GM12801 (cell line): ENCODE data around the gene WWC1.

Experiments used
- TF ChIP-seq, protein P1 (sequence below): IDR thresholded peaks from one replicate; pipeline ENCODE4 v1.5.1; 2011; ENCODE audit warnings: control low read depth; ENCODE audit not compliant: insufficient read length; ENCODE audit errors: extremely low read depth

Gene WWC1

DNA sequence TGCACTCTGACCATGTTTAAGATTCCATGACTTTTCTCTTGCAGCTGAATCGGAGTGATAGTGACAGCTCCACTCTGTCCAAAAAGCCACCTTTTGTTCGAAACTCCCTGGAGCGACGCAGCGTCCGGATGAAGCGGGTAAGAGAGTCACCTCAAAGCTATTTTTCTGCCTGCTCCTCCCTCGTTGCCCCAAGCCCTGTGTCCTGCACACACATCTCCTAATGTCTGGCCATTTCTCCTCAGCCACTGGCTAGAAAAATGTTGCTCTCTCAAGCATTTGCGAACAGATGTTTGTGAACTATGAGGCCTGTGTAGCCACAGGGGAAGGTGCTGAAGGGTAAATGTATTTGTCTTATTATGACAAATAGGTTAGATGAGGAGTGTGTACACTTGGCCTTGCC lies 169.2 kb downstream of the WWC1 start:
- TF ChIP-seq, protein P1, sequence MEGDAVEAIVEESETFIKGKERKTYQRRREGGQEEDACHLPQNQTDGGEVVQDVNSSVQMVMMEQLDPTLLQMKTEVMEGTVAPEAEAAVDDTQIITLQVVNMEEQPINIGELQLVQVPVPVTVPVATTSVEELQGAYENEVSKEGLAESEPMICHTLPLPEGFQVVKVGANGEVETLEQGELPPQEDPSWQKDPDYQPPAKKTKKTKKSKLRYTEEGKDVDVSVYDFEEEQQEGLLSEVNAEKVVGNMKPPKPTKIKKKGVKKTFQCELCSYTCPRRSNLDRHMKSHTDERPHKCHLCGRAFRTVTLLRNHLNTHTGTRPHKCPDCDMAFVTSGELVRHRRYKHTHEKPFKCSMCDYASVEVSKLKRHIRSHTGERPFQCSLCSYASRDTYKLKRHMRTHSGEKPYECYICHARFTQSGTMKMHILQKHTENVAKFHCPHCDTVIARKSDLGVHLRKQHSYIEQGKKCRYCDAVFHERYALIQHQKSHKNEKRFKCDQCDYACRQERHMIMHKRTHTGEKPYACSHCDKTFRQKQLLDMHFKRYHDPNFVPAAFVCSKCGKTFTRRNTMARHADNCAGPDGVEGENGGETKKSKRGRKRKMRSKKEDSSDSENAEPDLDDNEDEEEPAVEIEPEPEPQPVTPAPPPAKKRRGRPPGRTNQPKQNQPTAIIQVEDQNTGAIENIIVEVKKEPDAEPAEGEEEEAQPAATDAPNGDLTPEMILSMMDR, result no peak

DNA sequence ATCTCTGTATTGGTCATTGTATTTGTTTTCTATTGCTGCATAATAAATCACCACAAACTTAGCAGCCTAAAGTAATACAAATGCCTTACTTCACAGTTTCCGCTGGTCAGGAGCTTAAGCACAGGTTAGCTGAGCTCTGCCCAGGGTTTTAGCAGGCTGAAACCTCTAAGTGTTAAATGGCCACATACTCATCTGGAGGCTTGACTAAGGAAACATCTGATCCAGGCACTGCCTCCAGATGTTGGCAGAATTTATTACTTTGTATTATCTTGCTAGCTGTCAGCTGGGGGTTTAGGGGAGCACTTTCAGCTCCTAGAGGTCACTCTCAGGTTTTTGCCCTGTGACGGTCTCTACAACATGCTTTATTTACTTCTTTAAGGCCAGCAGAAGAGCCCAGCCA lies 171.6 kb downstream of the WWC1 start:
- TF ChIP-seq, protein P1, result no peak

DNA sequence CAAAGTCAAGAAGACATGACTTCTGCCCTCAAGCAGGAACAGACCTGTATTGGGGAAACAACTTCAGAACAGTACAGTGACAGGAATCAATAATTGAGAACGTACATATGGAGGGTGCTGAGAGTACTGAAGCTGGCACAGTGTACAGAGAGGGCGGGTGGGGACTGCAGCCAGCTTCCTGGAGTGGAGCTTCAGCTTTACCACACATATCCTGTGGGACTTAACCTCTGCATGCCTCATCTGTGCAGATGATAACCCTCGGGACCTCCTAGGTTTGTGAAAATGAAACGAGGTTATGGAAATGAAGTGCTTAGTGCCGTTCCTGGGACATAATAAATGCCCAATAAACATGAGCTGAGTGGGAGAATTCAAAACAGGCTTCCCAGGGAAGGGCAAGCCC lies 172.8 kb downstream of the WWC1 start:
- TF ChIP-seq, protein P1, result no peak

DNA sequence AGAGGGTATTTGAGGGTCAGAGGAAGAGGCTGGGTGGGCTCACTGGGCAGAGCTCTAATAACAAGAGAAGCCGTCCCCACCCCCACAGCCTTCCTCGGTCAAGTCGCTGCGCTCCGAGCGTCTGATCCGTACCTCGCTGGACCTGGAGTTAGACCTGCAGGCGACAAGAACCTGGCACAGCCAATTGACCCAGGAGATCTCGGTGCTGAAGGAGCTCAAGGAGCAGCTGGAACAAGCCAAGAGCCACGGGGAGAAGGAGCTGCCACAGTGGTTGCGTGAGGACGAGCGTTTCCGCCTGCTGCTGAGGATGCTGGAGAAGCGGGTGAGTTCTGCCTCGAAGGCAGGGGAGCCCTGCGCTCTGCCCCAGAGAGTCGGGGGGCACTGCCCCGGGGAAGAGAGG lies 173.2 kb downstream of the WWC1 start:
- TF ChIP-seq, protein P1, result no peak

DNA sequence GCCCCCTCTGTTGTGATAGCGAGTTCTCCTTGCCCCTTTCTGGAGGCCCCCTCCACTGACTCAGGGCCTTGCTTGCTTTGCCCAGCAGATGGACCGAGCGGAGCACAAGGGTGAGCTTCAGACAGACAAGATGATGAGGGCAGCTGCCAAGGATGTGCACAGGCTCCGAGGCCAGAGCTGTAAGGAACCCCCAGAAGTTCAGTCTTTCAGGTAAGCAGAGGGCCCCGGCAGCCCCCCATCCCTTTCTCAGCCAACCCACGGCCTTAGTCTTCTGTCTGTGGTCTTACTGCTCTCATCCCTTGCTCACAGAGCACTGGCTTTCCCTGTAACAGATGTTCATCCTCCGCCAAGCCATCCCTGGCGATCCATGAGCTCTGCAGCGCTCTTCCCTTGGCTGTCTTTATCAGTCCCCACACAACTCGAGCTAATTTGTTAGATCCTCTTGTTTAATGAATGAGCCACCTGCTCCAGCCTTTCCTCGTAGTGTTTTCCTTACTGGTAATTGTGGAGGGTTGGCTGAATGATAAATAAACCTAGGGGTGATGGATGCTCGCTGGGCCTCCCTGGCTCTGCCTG lies 176.4 kb downstream of the WWC1 start:
- TF ChIP-seq, protein P1, result no peak

DNA sequence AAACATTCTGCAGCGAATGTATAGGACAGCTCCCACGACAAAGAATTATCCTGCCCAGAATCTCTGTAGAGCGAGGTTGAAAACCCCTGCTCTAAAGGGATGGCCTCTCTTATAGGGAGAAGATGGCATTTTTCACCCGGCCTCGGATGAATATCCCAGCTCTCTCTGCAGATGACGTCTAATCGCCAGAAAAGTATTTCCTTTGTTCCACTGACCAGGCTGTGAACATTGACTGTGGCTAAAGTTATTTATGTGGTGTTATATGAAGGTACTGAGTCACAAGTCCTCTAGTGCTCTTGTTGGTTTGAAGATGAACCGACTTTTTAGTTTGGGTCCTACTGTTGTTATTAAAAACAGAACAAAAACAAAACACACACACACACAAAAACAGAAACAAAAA lies 177.4 kb downstream of the WWC1 start:
- TF ChIP-seq, protein P1, result no peak

DNA sequence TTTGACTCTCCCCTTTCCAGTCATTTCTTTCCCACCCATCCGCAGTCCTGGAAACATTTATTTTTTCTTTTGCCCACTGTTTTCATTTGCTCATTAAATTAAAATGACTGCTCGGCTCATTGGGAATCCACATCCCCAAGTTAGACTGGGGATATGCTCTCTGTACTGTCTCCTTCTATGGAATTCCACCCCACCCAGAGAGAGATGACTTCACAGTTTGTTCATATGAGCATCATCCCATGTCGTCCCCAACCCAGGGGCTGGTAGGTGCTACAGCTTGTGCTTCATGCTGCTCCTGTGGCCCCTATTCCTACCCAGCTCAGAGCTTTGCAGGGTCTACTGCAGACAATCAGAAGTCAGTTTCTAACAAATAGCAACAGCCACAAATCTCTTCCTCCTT lies 178.4 kb downstream of the WWC1 start:
- TF ChIP-seq, protein P1, result no peak
